PC-9 (cell line): ENCODE measurements around the gene ATP6V0B. TPM values are rescaled to one million over a fixed set of nuclear protein-coding genes. Genes with fewer than 3 reads are reported as not detected.
A peak's percentile ranks its signal among the peaks of the same experiment; 100 is the strongest.

Experiments used
- BruUV-seq: library from RNA; stranded (reverse); fragments of 400-500 nt; replicated peaks from 2 replicates; lab custom pipeline; 2021; lab: Mats Ljungman, UMichigan
- CTCF ChIA-PET: fragments of 300-600 bp; sonication (Branson Sonifier 250); formaldehyde crosslinking; loops from one replicate; lab custom pipeline; 2022; ENCODE audit warnings: antibody characterized with exemption; lab: Charles Lee
- POLR2A ChIA-PET: fragments of 300-600 bp; sonication (Branson Sonifier 250); formaldehyde crosslinking; loops from one replicate; lab custom pipeline; 2022; ENCODE audit warnings: antibody characterized with exemption; ENCODE audit not compliant: unreplicated experiment; lab: Charles Lee
- DNase-seq, 2 experiments: peaks; one replicate each; pipeline versions ENCODE4 v3.0.0 to v3.0.0-alpha.2; 2015 to 2022; ENCODE audit warnings: mixed read lengths in 1 of 2
- H2AFZ ChIP-seq: fragments of 200-600 bp; sonication (generic); 2 replicates; pipeline ENCODE4 v1.8.1; 2017; ENCODE audit warnings: antibody characterized with exemption
- H3F3A ChIP-seq: fragments of 200-600 bp; sonication (generic); 2 replicates; pipeline ENCODE4 v1.8.1; 2017; ENCODE audit warnings: antibody characterized with exemption, mild to moderate bottlenecking, low read depth; ENCODE audit not compliant: insufficient read depth
- H3K27ac ChIP-seq: fragments of 200-600 bp; sonication (generic); 2 replicates; pipeline ENCODE4 v1.6.1; 2016; ENCODE audit warnings: mixed run types
- H3K27me3 ChIP-seq: fragments of 200-600 bp; sonication (generic); 2 replicates; pipeline ENCODE4 v1.6.1; 2016; ENCODE audit warnings: low read depth, mixed run types; ENCODE audit not compliant: insufficient read depth
- H3K36me3 ChIP-seq: fragments of 200-600 bp; sonication (generic); 2 replicates; pipeline ENCODE4 v1.6.1; 2016; ENCODE audit warnings: low read depth, mixed run types
- H3K4me1 ChIP-seq: fragments of 200-600 bp; sonication (generic); replicated peaks from 2 replicates; pipeline ENCODE4 v1.6.1; 2016; ENCODE audit warnings: mixed run types; ENCODE audit not compliant: insufficient read depth
- H3K4me2 ChIP-seq: fragments of 200-600 bp; sonication (generic); 2 replicates; pipeline ENCODE4 v1.6.1; 2017; ENCODE audit warnings: mixed run types
- H3K4me3 ChIP-seq: fragments of 200-600 bp; sonication (generic); 2 replicates; pipeline ENCODE4 v1.6.1; 2016; ENCODE audit warnings: mixed run types
- H3K79me2 ChIP-seq: fragments of 200-600 bp; sonication (generic); 2 replicates; pipeline ENCODE4 v1.6.1; 2017; ENCODE audit warnings: low read depth, mixed run types
- H3K9me2 ChIP-seq: fragments of 200-600 bp; sonication (generic); 2 replicates; pipeline ENCODE4 v1.8.1; 2017; ENCODE audit warnings: mild to moderate bottlenecking; ENCODE audit not compliant: insufficient read depth
- H3K9me3 ChIP-seq: fragments of 200-600 bp; sonication (generic); 2 replicates; pipeline ENCODE4 v1.8.1; 2016; ENCODE audit warnings: low read depth; ENCODE audit not compliant: insufficient read depth
- H4K20me1 ChIP-seq: fragments of 200-600 bp; sonication (generic); 2 replicates; pipeline ENCODE4 v1.8.1; 2017; ENCODE audit not compliant: insufficient read depth
- EZH2 ChIP-seq: fragments of 200-600 bp; sonication (generic); IDR thresholded peaks from 2 replicates; pipeline ENCODE4 v1.8.0; 2017; ENCODE audit warnings: antibody characterized with exemption, low read depth
- intact Hi-C: fragments of 100-400 bp; cut with micrococcal nuclease; formaldehyde crosslinking; loops from one replicate; pipeline ENCODE4 v1.10.0; 2022; ENCODE audit not compliant: unreplicated experiment
- total RNA-seq: library from RNA; stranded (reverse); gene quantifications from 2 replicates; pipeline ENCODE4 v1.2.3, GENCODE V29; 2021
- TF ChIP-seq, protein P1 (sequence below): fragments of 200-600 bp; sonication (generic); conservative IDR thresholded peaks from 2 replicates; pipeline ENCODE4 v1.6.1; 2017; ENCODE audit warnings: mixed run types, antibody characterized with exemption, mild to moderate bottlenecking, moderate library complexity

Gene ATP6V0B
- total RNA-seq, 1 experiment from 2014 or later, result 125 TPM

DNA sequence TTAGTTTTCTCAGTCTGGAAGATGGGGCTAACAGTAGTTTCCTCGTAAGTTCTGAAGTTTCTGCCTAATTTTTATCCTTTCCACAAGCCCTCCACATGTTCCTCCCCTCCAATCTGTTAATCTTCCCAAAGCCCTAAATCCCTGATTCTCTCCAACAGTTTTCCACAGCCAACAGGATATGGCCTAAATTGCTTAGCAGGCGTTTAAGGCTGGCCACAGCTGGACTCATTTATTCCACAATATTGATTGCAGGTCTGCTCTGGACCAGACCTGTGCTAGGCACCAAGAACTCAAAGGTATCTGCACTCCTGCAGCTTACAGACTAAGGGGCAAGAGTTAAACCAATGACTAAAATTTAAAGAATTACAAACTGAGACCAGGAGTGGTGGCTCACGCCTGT, 52.6 kb downstream of the ATP6V0B start:
- Histone ChIP-seq H3K27ac (peak overlapping the region; percentile 91), H3K4me1 (peaks cover 71% of the 10 kb centered on the region), H3K9me2 (no peaks in the 10 kb centered on the region)

More for the DNA sequence above, 52.6 kb downstream of the ATP6V0B start:
- ChIA-PET POLR2A (no interaction called here), CTCF (no interaction called here)
- BruUV-seq, result no TSS peak
- Histone ChIP-seq H3K4me3 (no peak overlapping the region), H3K36me3 (peaks cover 37% of the 10 kb centered on the region), H2AFZ (no peak overlapping the region), H3K27me3 (no peaks in the 10 kb centered on the region), H3K4me2 (peak overlapping the region; percentile 99), H3K79me2 (peaks cover 48% of the 10 kb centered on the region), H3F3A (peaks cover 75% of the 10 kb centered on the region), H4K20me1 (peaks cover 14% of the 10 kb centered on the region), H3K9me3 (no peaks in the 10 kb centered on the region)
- TF ChIP-seq EZH2, result no peak
- TF ChIP-seq, protein P1, sequence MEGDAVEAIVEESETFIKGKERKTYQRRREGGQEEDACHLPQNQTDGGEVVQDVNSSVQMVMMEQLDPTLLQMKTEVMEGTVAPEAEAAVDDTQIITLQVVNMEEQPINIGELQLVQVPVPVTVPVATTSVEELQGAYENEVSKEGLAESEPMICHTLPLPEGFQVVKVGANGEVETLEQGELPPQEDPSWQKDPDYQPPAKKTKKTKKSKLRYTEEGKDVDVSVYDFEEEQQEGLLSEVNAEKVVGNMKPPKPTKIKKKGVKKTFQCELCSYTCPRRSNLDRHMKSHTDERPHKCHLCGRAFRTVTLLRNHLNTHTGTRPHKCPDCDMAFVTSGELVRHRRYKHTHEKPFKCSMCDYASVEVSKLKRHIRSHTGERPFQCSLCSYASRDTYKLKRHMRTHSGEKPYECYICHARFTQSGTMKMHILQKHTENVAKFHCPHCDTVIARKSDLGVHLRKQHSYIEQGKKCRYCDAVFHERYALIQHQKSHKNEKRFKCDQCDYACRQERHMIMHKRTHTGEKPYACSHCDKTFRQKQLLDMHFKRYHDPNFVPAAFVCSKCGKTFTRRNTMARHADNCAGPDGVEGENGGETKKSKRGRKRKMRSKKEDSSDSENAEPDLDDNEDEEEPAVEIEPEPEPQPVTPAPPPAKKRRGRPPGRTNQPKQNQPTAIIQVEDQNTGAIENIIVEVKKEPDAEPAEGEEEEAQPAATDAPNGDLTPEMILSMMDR, result no peak
- intact Hi-C loops, result no loop called here
- DNase-seq, result no peak

Other genes starting within 250 kb of the ATP6V0B start
- 17.4 and 33.6 TPM in 2 replicates for gene ARTN, start 41.2 kb upstream of the ATP6V0B start, total RNA-seq
- gene IPO13, start 28.0 kb upstream of the ATP6V0B start, total RNA-seq, result 25.0 and 27.2 TPM in 2 replicates
- 32.8 and 37.8 TPM in 2 replicates for gene DPH2, start 5.0 kb upstream of the ATP6V0B start, total RNA-seq
- gene B4GALT2, start 4.2 kb downstream of the ATP6V0B start, total RNA-seq, result 66.2 and 72.9 TPM in 2 replicates
- gene CCDC24, start 16.6 kb downstream of the ATP6V0B start, total RNA-seq, result 47.9 and 56.5 TPM in 2 replicates
- 57.7 and 70.1 TPM in 2 replicates for gene SLC6A9, start 56.5 kb downstream of the ATP6V0B start, total RNA-seq
- gene KLF17, start 143.9 kb downstream of the ATP6V0B start, total RNA-seq, result not detected in 2 replicates
- not detected in 2 replicates for gene KLF18, start 166.7 kb downstream of the ATP6V0B start, total RNA-seq
- 54.2 and 68.4 TPM in 2 replicates for gene DMAP1, start 238.5 kb downstream of the ATP6V0B start, total RNA-seq